ENCODE data around the gene STN1.

DNA sequence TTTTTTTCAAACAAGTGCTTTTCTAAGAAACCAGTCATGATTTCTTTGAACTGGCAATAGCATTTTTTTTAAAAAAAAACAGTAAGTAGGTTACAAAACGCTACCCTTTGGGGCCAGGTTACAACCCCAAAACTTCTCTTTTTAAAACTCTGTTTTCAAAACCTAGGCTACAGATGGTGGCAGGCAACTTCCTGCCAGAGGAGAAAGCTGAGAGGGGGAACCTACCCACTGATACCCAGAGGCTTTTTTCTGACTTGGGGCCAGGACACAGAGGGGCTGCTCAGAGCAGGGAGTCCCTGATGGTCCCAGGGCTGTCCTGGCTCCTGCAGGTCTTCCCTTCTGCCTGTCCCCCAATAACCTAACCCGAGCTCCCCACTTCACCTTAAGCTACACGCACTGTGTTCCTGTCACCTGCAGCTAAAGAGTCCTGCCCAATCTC is 6.9 kb downstream of the STN1 start:
- TF ChIP-seq, protein P1, sequence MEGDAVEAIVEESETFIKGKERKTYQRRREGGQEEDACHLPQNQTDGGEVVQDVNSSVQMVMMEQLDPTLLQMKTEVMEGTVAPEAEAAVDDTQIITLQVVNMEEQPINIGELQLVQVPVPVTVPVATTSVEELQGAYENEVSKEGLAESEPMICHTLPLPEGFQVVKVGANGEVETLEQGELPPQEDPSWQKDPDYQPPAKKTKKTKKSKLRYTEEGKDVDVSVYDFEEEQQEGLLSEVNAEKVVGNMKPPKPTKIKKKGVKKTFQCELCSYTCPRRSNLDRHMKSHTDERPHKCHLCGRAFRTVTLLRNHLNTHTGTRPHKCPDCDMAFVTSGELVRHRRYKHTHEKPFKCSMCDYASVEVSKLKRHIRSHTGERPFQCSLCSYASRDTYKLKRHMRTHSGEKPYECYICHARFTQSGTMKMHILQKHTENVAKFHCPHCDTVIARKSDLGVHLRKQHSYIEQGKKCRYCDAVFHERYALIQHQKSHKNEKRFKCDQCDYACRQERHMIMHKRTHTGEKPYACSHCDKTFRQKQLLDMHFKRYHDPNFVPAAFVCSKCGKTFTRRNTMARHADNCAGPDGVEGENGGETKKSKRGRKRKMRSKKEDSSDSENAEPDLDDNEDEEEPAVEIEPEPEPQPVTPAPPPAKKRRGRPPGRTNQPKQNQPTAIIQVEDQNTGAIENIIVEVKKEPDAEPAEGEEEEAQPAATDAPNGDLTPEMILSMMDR (IDR thresholded peaks at IDR 0.05; ENCODE audit: low read length) = no peak
- TF ChIP-seq EZH2 (IDR thresholded peaks at IDR 0.05; ENCODE audit: borderline replicate concordance, low read length) = no peak

Data from OCI-LY1 (cell line).